ENCODE measurements around the gene RDH14. TPM values are rescaled to one million over a fixed set of nuclear protein-coding genes. Genes with fewer than 3 reads are reported as not detected.

RDH14 gene
- polyA plus RNA-seq, 1 experiment = 25.1 TPM

- no peak overlapping the region for H3K27ac ChIP-seq (ENCODE audit: low read depth, low read length)
- ChIA-PET POLR2A (no interaction called here), CTCF (no interaction called here)
- H3K9me3 ChIP-seq (ENCODE audit: control insufficient read depth, insufficient read depth, low read length) = no peaks in the 10 kb centered on the region
- TF ChIP-seq, protein P1, sequence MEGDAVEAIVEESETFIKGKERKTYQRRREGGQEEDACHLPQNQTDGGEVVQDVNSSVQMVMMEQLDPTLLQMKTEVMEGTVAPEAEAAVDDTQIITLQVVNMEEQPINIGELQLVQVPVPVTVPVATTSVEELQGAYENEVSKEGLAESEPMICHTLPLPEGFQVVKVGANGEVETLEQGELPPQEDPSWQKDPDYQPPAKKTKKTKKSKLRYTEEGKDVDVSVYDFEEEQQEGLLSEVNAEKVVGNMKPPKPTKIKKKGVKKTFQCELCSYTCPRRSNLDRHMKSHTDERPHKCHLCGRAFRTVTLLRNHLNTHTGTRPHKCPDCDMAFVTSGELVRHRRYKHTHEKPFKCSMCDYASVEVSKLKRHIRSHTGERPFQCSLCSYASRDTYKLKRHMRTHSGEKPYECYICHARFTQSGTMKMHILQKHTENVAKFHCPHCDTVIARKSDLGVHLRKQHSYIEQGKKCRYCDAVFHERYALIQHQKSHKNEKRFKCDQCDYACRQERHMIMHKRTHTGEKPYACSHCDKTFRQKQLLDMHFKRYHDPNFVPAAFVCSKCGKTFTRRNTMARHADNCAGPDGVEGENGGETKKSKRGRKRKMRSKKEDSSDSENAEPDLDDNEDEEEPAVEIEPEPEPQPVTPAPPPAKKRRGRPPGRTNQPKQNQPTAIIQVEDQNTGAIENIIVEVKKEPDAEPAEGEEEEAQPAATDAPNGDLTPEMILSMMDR (IDR thresholded peaks at IDR 0.05; ENCODE audit: low read depth, low read length) = no peak
- DNase-seq (ENCODE audit: low read depth, low spot score) = no peak
- H3K4me3 ChIP-seq (ENCODE audit: low read depth, low read length) = no peak overlapping the region
- H3K27me3 ChIP-seq (ENCODE audit: control insufficient read depth, insufficient read depth, low read length) = no peaks in the 10 kb centered on the region
These were observed 37.2 kb upstream of the RDH14 start for GRCh38 chr2:18597618-18598017.

DNA sequence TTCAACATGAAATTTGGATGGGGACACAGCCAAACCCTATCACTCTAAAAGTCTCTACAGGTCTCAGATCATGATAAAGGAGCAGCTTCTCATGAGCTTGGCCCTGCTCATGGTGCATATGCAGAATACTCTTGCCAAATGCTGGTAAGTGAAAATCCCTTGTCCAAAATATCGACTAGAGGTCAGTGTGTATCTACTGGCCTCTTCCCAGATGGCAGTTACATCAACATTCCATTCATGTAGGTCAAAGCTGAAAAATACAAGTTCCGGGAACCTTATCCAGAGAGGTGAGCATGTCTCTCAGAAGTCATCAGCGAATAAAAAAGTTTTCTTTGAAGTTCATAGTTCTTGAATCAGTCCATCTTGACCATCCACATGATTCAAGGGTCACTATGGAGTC, 36.5 kb upstream of the RDH14 start:
- TF ChIP-seq, protein P1 (IDR thresholded peaks at IDR 0.05; ENCODE audit: low read depth, low read length) = no peak
- H3K4me3 ChIP-seq (ENCODE audit: low read depth, low read length) = no peak overlapping the region
- ChIA-PET CTCF (no interaction called here), POLR2A (no interaction called here)
- H3K9me3 ChIP-seq (ENCODE audit: control insufficient read depth, insufficient read depth, low read length) = no peaks in the 10 kb centered on the region
- no peak overlapping the region for H3K27ac ChIP-seq (ENCODE audit: low read depth, low read length)
- no peaks in the 10 kb centered on the region for H3K27me3 ChIP-seq (ENCODE audit: control insufficient read depth, insufficient read depth, low read length)
- no peak for DNase-seq (ENCODE audit: low read depth, low spot score)

- TF ChIP-seq, protein P1 (IDR thresholded peaks at IDR 0.05; ENCODE audit: low read depth, low read length) = no peak
- peaks cover 4% of the 10 kb centered on the region; the same call in 1 of the 2 replicates for H3K9me3 ChIP-seq (ENCODE audit: control insufficient read depth, insufficient read depth, low read length)
- H3K27ac ChIP-seq (ENCODE audit: low read depth, low read length) = no peak overlapping the region
- H3K4me3 ChIP-seq (ENCODE audit: low read depth, low read length) = no peak overlapping the region
- POLR2A ChIA-PET = no interaction called here
- H3K27me3 ChIP-seq (ENCODE audit: control insufficient read depth, insufficient read depth, low read length) = no peaks in the 10 kb centered on the region
- CTCF ChIA-PET = no interaction called here
- no peak for DNase-seq (ENCODE audit: low read depth, low spot score)
These were observed 33.0 kb upstream of the RDH14 start for GRCh38 chr2:18593496-18593895.

DNA sequence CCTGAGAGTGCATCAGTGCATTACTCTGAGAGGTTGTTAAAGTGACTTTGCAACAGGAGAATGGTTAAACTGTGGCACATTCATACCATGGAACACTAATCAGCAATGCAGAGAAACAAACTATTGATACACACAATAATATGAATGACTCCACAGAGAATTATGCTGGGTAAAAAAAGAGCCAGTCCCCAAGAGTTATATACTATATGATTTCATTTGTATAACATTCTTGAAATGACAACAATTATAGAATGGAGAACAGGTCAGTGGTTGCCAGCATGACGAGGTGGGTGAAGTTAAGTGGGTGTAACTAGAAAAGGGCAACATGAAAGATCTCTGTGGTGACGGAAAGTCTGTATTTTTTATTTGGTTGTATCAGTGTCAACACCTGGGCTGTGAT, 31.9 kb upstream of the RDH14 start:
- Histone ChIP-seq H3K27ac (ENCODE audit: low read depth, low read length) (no peak overlapping the region), H3K4me3 (ENCODE audit: low read depth, low read length) (no peak overlapping the region), H3K27me3 (ENCODE audit: control insufficient read depth, insufficient read depth, low read length) (no peaks in the 10 kb centered on the region), H3K9me3 (ENCODE audit: control insufficient read depth, insufficient read depth, low read length) (peaks cover 4% of the 10 kb centered on the region; the same call in 1 of the 2 replicates)
- POLR2A ChIA-PET = no interaction called here
- TF ChIP-seq, protein P1 (IDR thresholded peaks at IDR 0.05; ENCODE audit: low read depth, low read length) = no peak
- no peak for DNase-seq (ENCODE audit: low read depth, low spot score)
- CTCF ChIA-PET = no interaction called here

GRCh38 chr2:18589354-18589753, 28.9 kb upstream of the RDH14 start, which contains the start of gene NT5C1B:
TSS of gene NT5C1B (minus strand) at chr2:18589569. CDS start at chr2:18589468, 101 bp downstream.
- Histone ChIP-seq H3K9me3 (ENCODE audit: control insufficient read depth, insufficient read depth, low read length) (peaks cover 17% of the 10 kb centered on the region), H3K27ac (ENCODE audit: low read depth, low read length) (no peak within 1 kb of the TSS), H3K4me3 (ENCODE audit: low read depth, low read length) (no peak within 1 kb of the TSS), H3K27me3 (ENCODE audit: control insufficient read depth, insufficient read depth, low read length) (no peaks in the 10 kb centered on the region)
- TF ChIP-seq, protein P1 (IDR thresholded peaks at IDR 0.05; ENCODE audit: low read depth, low read length) = no peak
- ChIA-PET CTCF (no interaction called here), POLR2A (no interaction called here)
- DNase-seq (ENCODE audit: low read depth, low spot score) = no peak
